Stimulated activated CD8-positive, alpha-beta memory T cell treated with anti-CD3 and anti-CD28 coated beads, Interleukin-15, amount 100 ng/mL, for 24 hours (primary cell): ENCODE data around the gene CCDC116.
"Not testable (repeated sequence)": the region's sequence is repeated elsewhere in the genome, so short reads cannot be mapped to it uniquely, and the experiment has no call there.

Source experiments
- DNase-seq: peaks from one replicate; pipeline ENCODE4 v3.0.0-alpha.2; 2020; ENCODE audit warnings: low read depth

The CCDC116 gene

GRCh38 chr22:21631025-21631424 is 1.5 kb upstream of the CCDC116 start:
- no peak for DNase-seq

GRCh38 chr22:21632931-21633330 is 371 bp downstream of the CCDC116 start:
- no peak for DNase-seq

GRCh38 chr22:21633481-21633880 is 921 bp downstream of the CCDC116 start:
- DNase-seq = no peak

- no peak for DNase-seq
These were observed 1.5 kb downstream of the CCDC116 start for GRCh38 chr22:21634081-21634480.

- DNase-seq = no peak
These were observed 2.3 kb downstream of the CCDC116 start for GRCh38 chr22:21634844-21635243.

GRCh38 chr22:21635771-21636510 is 3.4 kb downstream of the CCDC116 start:
- no peak for DNase-seq

GRCh38 chr22:21636629-21637218 is 4.2 kb downstream of the CCDC116 start:
- no peak for DNase-seq

- not testable (repeated sequence) for DNase-seq
These were observed 4.9 kb downstream of the CCDC116 start for GRCh38 chr22:21637450-21637849.

- no peak for DNase-seq
These were observed 6.8 kb downstream of the CCDC116 start for GRCh38 chr22:21639359-21639758.

GRCh38 chr22:21640810-21641209 is 8.2 kb downstream of the CCDC116 start:
- DNase-seq = no peak

- DNase-seq = no peak
These were observed 8.8 kb downstream of the CCDC116 start for GRCh38 chr22:21641417-21641788.

GRCh38 chr22:21641789-21642583 is 9.4 kb downstream of the CCDC116 start, which contains the start of gene SDF2L1:
TSS of gene SDF2L1 (plus strand) at chr22:21642302. CDS start at chr22:21642337, 35 bp downstream.
- DNase-seq = peak; percentile 89

- no peak for DNase-seq
These were observed 10.3 kb downstream of the CCDC116 start for GRCh38 chr22:21642584-21643448.

- DNase-seq = no peak
These were observed 11.2 kb downstream of the CCDC116 start for GRCh38 chr22:21643533-21644357.

- not testable (repeated sequence) for DNase-seq
These were observed 13.0 kb downstream of the CCDC116 start for GRCh38 chr22:21645513-21645912.

GRCh38 chr22:21646608-21647590 is 14.3 kb downstream of the CCDC116 start:
- DNase-seq = no peak

- DNase-seq = no peak
These were observed 17.7 kb downstream of the CCDC116 start for GRCh38 chr22:21650280-21650679.

- no peak for DNase-seq
These were observed 18.4 kb downstream of the CCDC116 start for GRCh38 chr22:21650823-21651520.

- no peak for DNase-seq
These were observed 19.0 kb downstream of the CCDC116 start for GRCh38 chr22:21651521-21652009.
